HG03469 (cell line): ENCODE measurements around the gene RAPH1.
"Not testable (repeated sequence)": the region's sequence is repeated elsewhere in the genome, so short reads cannot be mapped to it uniquely, and the experiment has no call there.

Experiments used
- ATAC-seq: cut with Tn5 transposase; IDR thresholded peaks from one replicate; pipeline ENCODE4 v1.9.1; 2021; ENCODE audit warnings: mild to moderate bottlenecking, moderate library complexity, moderate number of reproducible peaks; ENCODE audit not compliant: unreplicated experiment

Gene RAPH1

GRCh38 chr2:203440671-203441070 lies 94.4 kb downstream of the RAPH1 start:
- no peak for ATAC-seq

- ATAC-seq: no peak
These were observed 96.6 kb downstream of the RAPH1 start for GRCh38 chr2:203438528-203438927.

- ATAC-seq: no peak
These were observed 97.6 kb downstream of the RAPH1 start for GRCh38 chr2:203437511-203437910.

GRCh38 chr2:203436496-203436895 lies 98.6 kb downstream of the RAPH1 start:
- no peak for ATAC-seq

GRCh38 chr2:203432811-203433210 lies 102.3 kb downstream of the RAPH1 start:
- ATAC-seq: no peak

- ATAC-seq: no peak
These were observed 103.5 kb downstream of the RAPH1 start for GRCh38 chr2:203431391-203432185.

GRCh38 chr2:203429643-203430042 lies 105.5 kb downstream of the RAPH1 start:
- not testable (repeated sequence) for ATAC-seq

- no peak for ATAC-seq
These were observed 108.0 kb downstream of the RAPH1 start for GRCh38 chr2:203427061-203427460.

GRCh38 chr2:203418271-203418670 lies 116.8 kb downstream of the RAPH1 start:
- no peak for ATAC-seq

GRCh38 chr2:203413796-203414195 lies 121.3 kb downstream of the RAPH1 start:
- ATAC-seq: no peak

- ATAC-seq: no peak
These were observed 122.4 kb downstream of the RAPH1 start for GRCh38 chr2:203412546-203413331.

GRCh38 chr2:203407496-203407895 lies 127.6 kb downstream of the RAPH1 start:
- ATAC-seq: no peak

GRCh38 chr2:203404996-203405395 lies 130.1 kb downstream of the RAPH1 start:
- no peak for ATAC-seq

- no peak for ATAC-seq
These were observed 134.1 kb downstream of the RAPH1 start for GRCh38 chr2:203400805-203401585.

GRCh38 chr2:203399031-203399430 lies 136.1 kb downstream of the RAPH1 start:
- no peak for ATAC-seq

GRCh38 chr2:203396667-203397066 lies 138.4 kb downstream of the RAPH1 start:
- no peak for ATAC-seq

GRCh38 chr2:203395858-203396257 lies 139.2 kb downstream of the RAPH1 start:
- no peak for ATAC-seq

- ATAC-seq: no peak
These were observed 140.4 kb downstream of the RAPH1 start for GRCh38 chr2:203394519-203395227.

GRCh38 chr2:203388153-203388552 lies 146.9 kb downstream of the RAPH1 start:
- ATAC-seq: not testable (repeated sequence)

- no peak for ATAC-seq
These were observed 152.1 kb downstream of the RAPH1 start for GRCh38 chr2:203383038-203383437.

- no peak for ATAC-seq
These were observed 155.9 kb downstream of the RAPH1 start for GRCh38 chr2:203379156-203379555.
